CD14-positive monocyte (primary cell): ENCODE measurements around the gene SMLR1. TPM values are rescaled to one million over a fixed set of nuclear protein-coding genes. Genes with fewer than 3 reads are reported as not detected.

Experiments
- DNase-seq, 3 donors: peaks; one replicate each; pipeline ENCODE4 v3.0.0-alpha.2; 2011 to 2022
- H2AFZ ChIP-seq: 2 replicates; pipeline ENCODE4 v1.6.0; 2012; ENCODE audit warnings: mild to moderate bottlenecking, low read depth, low read length, inconsistent platforms; ENCODE audit not compliant: insufficient read depth, poor library complexity, severe bottlenecking
- H3K27ac ChIP-seq, 2 donors: 1 replicate in 1 of 2; 2 replicates in 1 of 2; pipeline ENCODE4 v1.5.1; 2012 to 2013; ENCODE audit warnings: low read length in 2 of 2, control low read depth in 1 of 2, inconsistent platforms in 1 of 2, low read depth in 1 of 2, mild to moderate bottlenecking in 1 of 2
- H3K27me3 ChIP-seq, 2 donors: one replicate each; pipeline versions ENCODE4 v1.6.0 to v1.6.1; 2011 to 2013; ENCODE audit warnings: low read length in 2 of 2; ENCODE audit not compliant: control insufficient read depth in 2 of 2, insufficient read depth in 2 of 2
- H3K36me3 ChIP-seq, 2 donors: replicated peaks in 1 of 2; 1 replicate in 1 of 2; 2 replicates in 1 of 2; pipeline versions ENCODE4 v1.5.1 to v1.6.1; 2012 to 2013; ENCODE audit warnings: low read length in 2 of 2, control low read depth in 1 of 2, inconsistent platforms in 1 of 2, mild to moderate bottlenecking in 1 of 2; ENCODE audit not compliant: insufficient read depth in 2 of 2, control insufficient read depth in 1 of 2
- H3K4me1 ChIP-seq, 2 donors: 1 replicate in 1 of 2; 2 replicates in 1 of 2; pipeline versions ENCODE4 v1.5.1 to v1.6.1; 2012 to 2013; ENCODE audit warnings: low read length in 2 of 2, control low read depth in 1 of 2, inconsistent platforms in 1 of 2, mild to moderate bottlenecking in 1 of 2, moderate library complexity in 1 of 2; ENCODE audit not compliant: insufficient read depth in 2 of 2, control insufficient read depth in 1 of 2
- H3K4me2 ChIP-seq: replicated peaks from 2 replicates; pipeline ENCODE3; 2012; ENCODE audit warnings: low read length, moderate library complexity, mild to moderate bottlenecking; ENCODE audit not compliant: poor library complexity, severe bottlenecking; ENCODE audit errors: extremely low read depth
- H3K4me3 ChIP-seq, 3 experiments: fragments of 200-600 bp in 1 of 3; sonication (generic) in 1 of 3; replicated peaks in 1 of 3; 1 replicate in 2 of 3; 2 replicates in 1 of 3; pipeline ENCODE4 v1.5.1; 2011 to 2013; ENCODE audit warnings: low read length in 3 of 3, mild to moderate bottlenecking in 3 of 3, control low read depth in 2 of 3, low read depth in 2 of 3, inconsistent platforms in 1 of 3, moderate library complexity in 1 of 3
- H3K79me2 ChIP-seq: 2 replicates; pipeline ENCODE4 v1.6.0; 2012; ENCODE audit warnings: mild to moderate bottlenecking, control low read depth, inconsistent platforms, low read length, moderate library complexity; ENCODE audit not compliant: insufficient read depth
- H3K9ac ChIP-seq: 2 replicates; pipeline ENCODE4 v1.6.0; 2017; ENCODE audit warnings: low read length, mild to moderate bottlenecking; ENCODE audit not compliant: insufficient read depth, poor library complexity, severe bottlenecking
- H3K9me3 ChIP-seq, 2 donors: replicated peaks in 1 of 2; 1 replicate in 1 of 2; 2 replicates in 1 of 2; pipeline versions ENCODE4 v1.5.1 to v1.6.1; 2012 to 2013; ENCODE audit warnings: low read length in 2 of 2, control low read depth in 1 of 2; ENCODE audit not compliant: control insufficient read depth in 1 of 2, insufficient read depth in 1 of 2
- H4K20me1 ChIP-seq: 2 replicates; pipeline ENCODE4 v1.6.0; 2012; ENCODE audit warnings: mild to moderate bottlenecking, low read length, control low read depth, moderate library complexity; ENCODE audit not compliant: insufficient read depth
- H3K27ac Mint-ChIP-seq, 7 donors: one replicate each; pipeline ENCODE4 v1.8.0; 2020; ENCODE audit warnings: mild to moderate bottlenecking in 7 of 7, mixed read lengths in 7 of 7, moderate library complexity in 6 of 7, inconsistent platforms in 2 of 7
- H3K27me3 Mint-ChIP-seq, 3 donors: one replicate each; pipeline ENCODE4 v1.8.0; 2021 to 2022; ENCODE audit warnings: low read depth in 3 of 3, mild to moderate bottlenecking in 3 of 3, mixed read lengths in 3 of 3, moderate library complexity in 3 of 3, inconsistent platforms in 1 of 3
- H3K36me3 Mint-ChIP-seq, 2 donors: one replicate each; pipeline ENCODE4 v1.8.0; 2020; ENCODE audit warnings: mixed read lengths in 2 of 2, inconsistent platforms in 1 of 2, mild to moderate bottlenecking in 1 of 2
- H3K4me1 Mint-ChIP-seq: one replicate; pipeline ENCODE4 v1.8.0; 2020; ENCODE audit warnings: mild to moderate bottlenecking, mixed read lengths
- H3K4me3 Mint-ChIP-seq, 2 donors: one replicate each; pipeline ENCODE4 v1.8.0; 2020; ENCODE audit warnings: mild to moderate bottlenecking in 2 of 2, mixed read lengths in 2 of 2, moderate library complexity in 1 of 2
- H3K9me3 Mint-ChIP-seq, 7 donors: one replicate each; pipeline ENCODE4 v1.8.0; 2020 to 2022; ENCODE audit warnings: mixed read lengths in 7 of 7, mild to moderate bottlenecking in 6 of 7, moderate library complexity in 6 of 7, inconsistent platforms in 2 of 7
- WGBS: methylation state at CpG from one replicate; pipeline ENCODE4 v1.1.5; 2013; ENCODE audit warnings: missing lambda C conversion rate; ENCODE audit not compliant: insufficient coverage; 5-methylcytosine and 5-hydroxymethylcytosine counted together
- intact Hi-C, 2 donors: fragments of 100-400 bp; cut with micrococcal nuclease; formaldehyde crosslinking; loops; one replicate each; pipeline versions ENCODE4 v1.15.0 to v1.15.1; 2023
- polyA minus RNA-seq: library from RNA; depleted of rRNA, polyadenylated mRNA; stranded (reverse); fragments of >200 nt; gene quantifications from 2 replicates; pipeline ENCODE4 v1.2.3, GENCODE V29; 2012
- polyA plus RNA-seq, 3 donors: library from polyadenylated mRNA; depleted of rRNA in 1 of 3; unstranded in 2 of 3; stranded (reverse) in 1 of 3; fragments of 300-500 nt in 2 of 3; fragments of >200 nt in 1 of 3; fragmentation: Illumina TruSeq in 2 of 3; gene quantifications; 1 replicate in 2 of 3; 2 replicates in 1 of 3; pipeline ENCODE4 v1.2.3, GENCODE V29; 2012 to 2021
- total RNA-seq, 12 experiments: library from RNA in 1 of 12; stranded (reverse) in 1 of 12; fragments of 120-200 nt in 1 of 12; gene quantifications; one replicate each; pipeline ENCODE4 v1.2.4 and lab custom pipeline; 2013 to 2026; ENCODE audit warnings: mixed read lengths in 6 of 12, inconsistent platforms in 1 of 12
- TF ChIP-seq, protein P1 (sequence below): fragments of 200-600 bp; IDR thresholded peaks from one replicate; pipeline ENCODE4 v1.8.0; 2022; ENCODE audit warnings: antibody characterized with exemption, mild to moderate bottlenecking

SMLR1 gene
- not detected for total RNA-seq (2013)
- polyA plus RNA-seq (not detected), polyA minus RNA-seq (not detected in 2 replicates), total RNA-seq (lab: John Stamatoyannopoulos, UW) (0 to 1.3 (median 0) reads per million in 11 experiments)

DNA sequence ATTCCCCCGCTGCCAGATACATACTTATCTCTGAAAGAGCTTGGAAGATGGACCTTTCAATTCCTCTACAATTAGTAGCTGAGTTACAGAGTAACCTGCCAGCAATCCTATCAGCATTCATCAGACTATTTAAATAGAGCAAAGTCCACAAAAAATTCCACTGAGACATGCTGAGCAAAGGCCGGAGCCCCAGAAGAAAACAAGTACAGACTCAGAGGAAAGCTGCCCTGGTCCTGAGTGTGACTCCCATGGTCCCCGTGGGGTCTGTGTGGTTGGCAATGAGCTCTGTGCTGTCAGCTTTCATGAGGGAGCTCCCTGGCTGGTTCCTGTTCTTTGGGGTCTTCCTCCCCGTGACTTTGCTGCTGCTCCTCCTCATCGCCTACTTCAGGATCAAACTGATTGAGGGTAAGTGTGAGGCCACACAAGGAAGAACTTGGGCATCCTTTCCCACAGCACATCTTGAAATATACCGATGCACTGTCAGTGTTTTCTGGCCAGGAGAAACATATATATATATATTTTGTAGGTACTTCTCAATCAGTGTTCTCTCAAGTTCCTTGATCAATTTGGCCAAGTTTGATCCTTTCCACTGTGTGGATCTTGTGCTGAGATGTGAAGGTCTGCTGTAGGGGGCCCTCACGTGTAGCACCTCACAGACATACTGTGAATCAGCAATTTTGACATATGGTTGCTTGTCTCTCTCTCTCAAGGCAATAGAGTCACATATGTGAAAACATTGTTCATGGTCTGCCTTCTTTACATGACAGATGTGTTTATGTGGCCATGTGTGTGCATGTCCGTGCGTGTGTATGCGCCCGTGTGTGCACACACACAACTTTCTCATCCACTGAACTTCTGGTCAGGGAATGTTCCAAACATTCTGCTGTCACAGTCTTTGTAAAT, at the start of gene SMLR1:
SMLR1 (plus strand) TSS at position 160 of the 903 bp plus-strand sequence; CDS start at position 168, 8 bp downstream.
- H4K20me1 ChIP-seq = no peaks in the 10 kb centered on the region
- no peaks in the 10 kb centered on the region for H3K4me1 ChIP-seq
- no peak within 1 kb of the TSS for H3K4me3 ChIP-seq
- no peak within 1 kb of the TSS for H3K27ac ChIP-seq
- intact Hi-C loops = no loop called here
- Mint-ChIP-seq H3K9me3 (peaks cover 0 to 5% (median 0%) of the 10 kb centered on the region in 7 donors), H3K36me3 (peaks cover 0 to 1% of the 10 kb centered on the region in 2 donors), H3K4me3 (no peak within 1 kb of the TSS), H3K27me3 (no peaks in the 10 kb centered on the region), H3K27ac (no peak within 1 kb of the TSS), H3K4me1 (peaks cover 12% of the 10 kb centered on the region)
- no peak within 1 kb of the TSS for H3K9ac ChIP-seq
- H3K9me3 ChIP-seq = no peaks in the 10 kb centered on the region
- TF ChIP-seq, protein P1, sequence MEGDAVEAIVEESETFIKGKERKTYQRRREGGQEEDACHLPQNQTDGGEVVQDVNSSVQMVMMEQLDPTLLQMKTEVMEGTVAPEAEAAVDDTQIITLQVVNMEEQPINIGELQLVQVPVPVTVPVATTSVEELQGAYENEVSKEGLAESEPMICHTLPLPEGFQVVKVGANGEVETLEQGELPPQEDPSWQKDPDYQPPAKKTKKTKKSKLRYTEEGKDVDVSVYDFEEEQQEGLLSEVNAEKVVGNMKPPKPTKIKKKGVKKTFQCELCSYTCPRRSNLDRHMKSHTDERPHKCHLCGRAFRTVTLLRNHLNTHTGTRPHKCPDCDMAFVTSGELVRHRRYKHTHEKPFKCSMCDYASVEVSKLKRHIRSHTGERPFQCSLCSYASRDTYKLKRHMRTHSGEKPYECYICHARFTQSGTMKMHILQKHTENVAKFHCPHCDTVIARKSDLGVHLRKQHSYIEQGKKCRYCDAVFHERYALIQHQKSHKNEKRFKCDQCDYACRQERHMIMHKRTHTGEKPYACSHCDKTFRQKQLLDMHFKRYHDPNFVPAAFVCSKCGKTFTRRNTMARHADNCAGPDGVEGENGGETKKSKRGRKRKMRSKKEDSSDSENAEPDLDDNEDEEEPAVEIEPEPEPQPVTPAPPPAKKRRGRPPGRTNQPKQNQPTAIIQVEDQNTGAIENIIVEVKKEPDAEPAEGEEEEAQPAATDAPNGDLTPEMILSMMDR = no peak
- 48% methylated on average over 2 of the region's 11 CpGs for WGBS
- no peak within 1 kb of the TSS for H2AFZ ChIP-seq
- no peaks in the 10 kb centered on the region for H3K36me3 ChIP-seq
- H3K27me3 ChIP-seq = no peaks in the 10 kb centered on the region
- H3K79me2 ChIP-seq = no peaks in the 10 kb centered on the region
- no peak within 1 kb of the TSS for H3K4me2 ChIP-seq
- DNase-seq = no peak

DNA sequence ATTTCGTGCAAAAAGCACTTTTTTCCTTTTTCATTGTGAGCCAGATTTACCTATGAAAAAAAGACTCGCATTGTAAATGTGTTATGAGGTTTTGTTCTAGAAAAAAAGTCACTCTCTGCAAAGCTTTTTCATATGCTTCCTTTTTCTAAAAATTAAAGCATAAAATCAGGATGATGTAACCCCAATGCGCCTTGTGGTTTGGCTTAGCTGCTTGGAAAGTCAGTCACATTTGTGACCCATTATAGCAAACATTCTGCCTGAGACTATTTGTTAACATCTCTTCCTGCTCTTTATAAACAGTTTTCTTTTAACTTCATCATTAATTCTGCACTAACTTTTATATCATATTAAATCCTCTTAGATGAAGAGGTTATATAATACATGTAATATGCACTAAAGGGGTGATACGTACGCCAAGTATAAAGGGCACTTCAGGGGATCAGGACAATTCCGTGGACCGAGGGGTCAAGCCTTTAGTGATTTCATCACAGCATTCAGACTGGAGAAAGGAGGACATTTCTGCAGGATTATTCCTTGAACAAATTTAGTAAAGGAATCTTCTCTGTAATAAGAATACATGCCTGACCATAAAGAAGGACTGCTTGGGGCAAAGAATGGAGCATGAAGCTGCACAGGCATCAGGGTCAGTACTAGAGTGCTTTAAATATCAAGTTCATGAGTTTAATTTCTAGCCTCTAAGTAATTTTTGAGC, 48.1 kb upstream of the SMLR1 start:
- Histone ChIP-seq H3K4me2 (peak overlapping the region; percentile 6), H3K27ac (no peak overlapping the region), H2AFZ (no peak overlapping the region), H3K36me3 (no peaks in the 10 kb centered on the region), H3K4me1 (peaks cover 0 to 6% of the 10 kb centered on the region in 2 donors), H4K20me1 (no peaks in the 10 kb centered on the region), H3K79me2 (no peaks in the 10 kb centered on the region), H3K27me3 (no peaks in the 10 kb centered on the region), H3K4me3 (no peak overlapping the region), H3K9ac (no peak overlapping the region), H3K9me3 (no peaks in the 10 kb centered on the region)
- H3K27ac Mint-ChIP-seq = peak overlapping the region in 1 of 7 donors; percentile 68
- intact Hi-C loops = no loop called here
- no peak for DNase-seq
- TF ChIP-seq, protein P1 = no peak
- no peaks in the 10 kb centered on the region for H3K27me3 Mint-ChIP-seq
- peaks cover 17% of the 10 kb centered on the region for H3K4me1 Mint-ChIP-seq
- 80% methylated on average over 1 of the region's 7 CpGs for WGBS
- H3K4me3 Mint-ChIP-seq = peak overlapping the region in 1 of 2 donors; percentile 59
- no peaks in the 10 kb centered on the region for H3K36me3 Mint-ChIP-seq
- H3K9me3 Mint-ChIP-seq = peaks cover 0 to 3% (median 0%) of the 10 kb centered on the region in 7 donors
